ENCODE measurements around the gene CLMN. TPM values are rescaled to one million over a fixed set of nuclear protein-coding genes. Genes with fewer than 3 reads are reported as not detected.

CLMN gene
- total RNA-seq, 1 donor = 0.36 TPM

GRCh38 chr14:95353664-95354063 is 34.0 kb upstream of the CLMN start:
- H3K4me3 ChIP-seq (ENCODE audit: low read depth, low read length) = no peak overlapping the region
- no peak for DNase-seq (ENCODE audit: low read depth)
- TF ChIP-seq, protein P1, sequence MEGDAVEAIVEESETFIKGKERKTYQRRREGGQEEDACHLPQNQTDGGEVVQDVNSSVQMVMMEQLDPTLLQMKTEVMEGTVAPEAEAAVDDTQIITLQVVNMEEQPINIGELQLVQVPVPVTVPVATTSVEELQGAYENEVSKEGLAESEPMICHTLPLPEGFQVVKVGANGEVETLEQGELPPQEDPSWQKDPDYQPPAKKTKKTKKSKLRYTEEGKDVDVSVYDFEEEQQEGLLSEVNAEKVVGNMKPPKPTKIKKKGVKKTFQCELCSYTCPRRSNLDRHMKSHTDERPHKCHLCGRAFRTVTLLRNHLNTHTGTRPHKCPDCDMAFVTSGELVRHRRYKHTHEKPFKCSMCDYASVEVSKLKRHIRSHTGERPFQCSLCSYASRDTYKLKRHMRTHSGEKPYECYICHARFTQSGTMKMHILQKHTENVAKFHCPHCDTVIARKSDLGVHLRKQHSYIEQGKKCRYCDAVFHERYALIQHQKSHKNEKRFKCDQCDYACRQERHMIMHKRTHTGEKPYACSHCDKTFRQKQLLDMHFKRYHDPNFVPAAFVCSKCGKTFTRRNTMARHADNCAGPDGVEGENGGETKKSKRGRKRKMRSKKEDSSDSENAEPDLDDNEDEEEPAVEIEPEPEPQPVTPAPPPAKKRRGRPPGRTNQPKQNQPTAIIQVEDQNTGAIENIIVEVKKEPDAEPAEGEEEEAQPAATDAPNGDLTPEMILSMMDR (IDR thresholded peaks at IDR 0.05; ENCODE audit: insufficient read depth, low read length) = no peak

- DNase-seq (ENCODE audit: low read depth) = no peak
- TF ChIP-seq, protein P1 (IDR thresholded peaks at IDR 0.05; ENCODE audit: insufficient read depth, low read length) = no peak
- H3K4me3 ChIP-seq (ENCODE audit: low read depth, low read length) = no peak overlapping the region
These were observed 33.3 kb upstream of the CLMN start for GRCh38 chr14:95353007-95353406.

- TF ChIP-seq, protein P1 (IDR thresholded peaks at IDR 0.05; ENCODE audit: insufficient read depth, low read length) = no peak
- no peak overlapping the region for H3K4me3 ChIP-seq (ENCODE audit: low read depth, low read length)
These were observed 32.8 kb upstream of the CLMN start for GRCh38 chr14:95352481-95352880.

DNA sequence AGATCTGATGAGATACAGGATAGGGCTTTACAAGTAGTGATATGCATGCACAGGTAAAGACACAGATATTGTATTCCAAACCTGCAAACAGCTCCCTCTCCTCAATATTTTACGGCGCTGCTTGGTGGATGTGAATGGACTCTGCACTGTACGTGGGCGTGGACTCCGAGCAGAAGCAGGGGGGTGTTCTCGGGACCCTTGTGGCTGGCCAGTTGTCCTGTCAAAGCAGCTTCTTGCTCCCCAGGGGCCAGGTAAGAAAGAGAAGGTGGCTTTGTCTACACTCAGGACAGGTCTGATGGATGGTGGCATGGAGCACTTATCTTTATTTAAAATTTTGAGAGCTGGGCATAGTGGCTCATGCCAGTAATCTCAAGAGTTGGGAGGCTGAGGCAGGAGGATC is 29.5 kb upstream of the CLMN start:
- TF ChIP-seq, protein P1 (IDR thresholded peaks at IDR 0.05; ENCODE audit: insufficient read depth, low read length) = no peak
- no peak for DNase-seq (ENCODE audit: low read depth)
- no peak overlapping the region for H3K4me3 ChIP-seq (ENCODE audit: low read depth, low read length)

More at GRCh38 chr14:95352481-95352880, 32.8 kb upstream of the CLMN start:
- no peak for DNase-seq (ENCODE audit: low read depth)

GRCh38 chr14:95348395-95349080 is 28.8 kb upstream of the CLMN start:
- TF ChIP-seq, protein P1 (IDR thresholded peaks at IDR 0.05; ENCODE audit: insufficient read depth, low read length) = no peak
- DNase-seq (ENCODE audit: low read depth) = no peak
- no peak overlapping the region for H3K4me3 ChIP-seq (ENCODE audit: low read depth, low read length)

- TF ChIP-seq, protein P1 (IDR thresholded peaks at IDR 0.05; ENCODE audit: insufficient read depth, low read length) = no peak
- no peak overlapping the region for H3K4me3 ChIP-seq (ENCODE audit: low read depth, low read length)
- DNase-seq (ENCODE audit: low read depth) = no peak
These were observed 27.1 kb upstream of the CLMN start for GRCh38 chr14:95346820-95347219.

DNA sequence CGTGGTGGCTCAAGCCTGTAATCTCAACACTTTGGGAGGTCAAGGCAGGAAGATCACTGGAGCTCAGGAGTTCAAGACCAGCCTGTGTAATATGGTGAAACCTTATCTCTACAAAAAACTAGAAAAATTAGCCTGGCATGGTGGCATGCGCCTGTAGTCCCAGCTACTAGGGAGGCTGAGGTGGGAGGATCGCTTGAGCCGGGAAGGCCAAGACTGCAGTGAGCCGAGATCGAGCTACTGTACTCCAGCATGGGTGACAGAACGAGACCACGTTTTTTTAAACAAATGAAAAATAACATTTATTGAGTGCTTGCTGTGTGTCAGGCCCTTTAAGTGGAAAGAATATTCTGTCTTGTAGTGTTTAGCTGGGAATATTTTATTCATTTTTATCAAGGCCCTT is 26.6 kb upstream of the CLMN start:
- TF ChIP-seq, protein P1 (IDR thresholded peaks at IDR 0.05; ENCODE audit: insufficient read depth, low read length) = no peak
- H3K4me3 ChIP-seq (ENCODE audit: low read depth, low read length) = no peak overlapping the region
- DNase-seq (ENCODE audit: low read depth) = no peak

Measured in fibroblast of the aortic adventitia (primary cell).